WTC11 (cell line): Measurements from ENCODE around the gene NOL4L. TPM values are rescaled to one million over a fixed set of nuclear protein-coding genes. Genes with fewer than 3 reads are reported as not detected.

Experiments used
- ATAC-seq: fragments of 200-7000 bp; cut with Tn5 transposase; 2 replicates; pipeline ENCODE4 v1.10.0; 2021; ENCODE audit warnings: mild to moderate bottlenecking, moderate library complexity
- CTCF ChIA-PET: fragments of 300-600 bp; sonication (Branson Sonifier 250); formaldehyde crosslinking; loops from one replicate; lab custom pipeline; 2021; ENCODE audit warnings: antibody characterized with exemption; lab: Charles Lee
- POLR2A ChIA-PET: fragments of 350-600 bp; sonication (Branson Sonifier 250); formaldehyde crosslinking; loops from one replicate; lab custom pipeline; 2021; ENCODE audit warnings: antibody characterized with exemption; lab: Charles Lee
- DNase-seq: peaks from one replicate; pipeline ENCODE4 v3.0.0; 2021; ENCODE audit warnings: low spot score
- H3K27ac Mint-ChIP-seq: 2 replicates; pipeline ENCODE4 v1.8.0; 2021; ENCODE audit warnings: mixed read lengths
- H3K27me3 Mint-ChIP-seq: 2 replicates; pipeline ENCODE4 v1.8.0; 2021; ENCODE audit warnings: low read depth, mild to moderate bottlenecking, moderate library complexity, mixed read lengths
- H3K36me3 Mint-ChIP-seq: 2 replicates; pipeline ENCODE4 v1.8.0; 2021; ENCODE audit warnings: mixed read lengths
- H3K4me1 Mint-ChIP-seq: 2 replicates; pipeline ENCODE4 v1.8.0; 2022; ENCODE audit warnings: mixed read lengths
- H3K4me3 Mint-ChIP-seq: 2 replicates; pipeline ENCODE4 v1.8.0; 2021; ENCODE audit warnings: mild to moderate bottlenecking, moderate library complexity, mixed read lengths
- H3K9me3 Mint-ChIP-seq: 2 replicates; pipeline ENCODE4 v1.8.0; 2021; ENCODE audit warnings: mixed read lengths
- AFF4 ChIP-seq: sonication (generic); formaldehyde crosslinking; IDR thresholded peaks from 2 replicates; pipeline ENCODE4 v1.8.1; 2023; ENCODE audit warnings: mild to moderate bottlenecking, missing genetic modification reagents, borderline replicate concordance
- CBFB ChIP-seq: sonication (generic); formaldehyde crosslinking; IDR thresholded peaks from 2 replicates; pipeline ENCODE4 v1.8.1; 2022; ENCODE audit warnings: mild to moderate bottlenecking, low read depth, missing genetic modification reagents
- E2F4 ChIP-seq: sonication (generic); formaldehyde crosslinking; IDR thresholded peaks from 2 replicates; pipeline ENCODE4 v1.8.1; 2022; ENCODE audit warnings: low read depth, mild to moderate bottlenecking, moderate library complexity, missing genetic modification reagents, borderline replicate concordance
- ELF4 ChIP-seq: sonication (generic); formaldehyde crosslinking; IDR thresholded peaks from 2 replicates; pipeline ENCODE4 v1.8.1; 2022; ENCODE audit warnings: low read depth, mild to moderate bottlenecking, moderate library complexity, missing genetic modification reagents
- ETV6 ChIP-seq: sonication (generic); formaldehyde crosslinking; IDR thresholded peaks from 2 replicates; pipeline ENCODE4 v1.8.1; 2022; ENCODE audit warnings: mild to moderate bottlenecking, missing genetic modification reagents
- FOXK1 ChIP-seq: sonication (generic); formaldehyde crosslinking; IDR thresholded peaks from 2 replicates; pipeline ENCODE4 v1.8.0; 2022; ENCODE audit warnings: mild to moderate bottlenecking, moderate library complexity, missing genetic modification reagents
- GABPB1 ChIP-seq: sonication (generic); formaldehyde crosslinking; IDR thresholded peaks from 2 replicates; pipeline ENCODE4 v1.8.1; 2023; ENCODE audit warnings: mild to moderate bottlenecking, missing genetic modification reagents
- IRF2 ChIP-seq: sonication (generic); formaldehyde crosslinking; IDR thresholded peaks from 2 replicates; pipeline ENCODE4 v1.8.0; 2022; ENCODE audit warnings: low read depth, missing genetic modification reagents, borderline replicate concordance
- KAT7 ChIP-seq: sonication (generic); formaldehyde crosslinking; IDR thresholded peaks from 2 replicates; pipeline ENCODE4 v1.8.1; 2023; ENCODE audit warnings: missing genetic modification reagents, mild to moderate bottlenecking, borderline replicate concordance
- MXD4 ChIP-seq: fragments of 250-450 bp; sonication (Bioruptor Pico); IDR thresholded peaks from 2 replicates; pipeline ENCODE4 v1.8.0; 2021; ENCODE audit warnings: mild to moderate bottlenecking, moderate library complexity, borderline replicate concordance
- MYBL2 ChIP-seq: sonication (generic); formaldehyde crosslinking; IDR thresholded peaks from 2 replicates; pipeline ENCODE4 v1.8.1; 2023; ENCODE audit warnings: mild to moderate bottlenecking, moderate library complexity, missing genetic modification reagents
- NFE2L1 ChIP-seq: sonication (generic); formaldehyde crosslinking; IDR thresholded peaks from 2 replicates; pipeline ENCODE4 v1.8.1; 2023; ENCODE audit warnings: missing genetic modification reagents
- NR2C2 ChIP-seq: sonication (generic); formaldehyde crosslinking; IDR thresholded peaks from 2 replicates; pipeline ENCODE4 v1.8.0; 2022; ENCODE audit warnings: mild to moderate bottlenecking, missing genetic modification reagents
- PREB ChIP-seq: sonication (generic); formaldehyde crosslinking; IDR thresholded peaks from 2 replicates; pipeline ENCODE4 v1.8.1; 2022; ENCODE audit warnings: mild to moderate bottlenecking, missing genetic modification reagents, moderate library complexity, borderline replicate concordance
- SMAD4 ChIP-seq: sonication (generic); formaldehyde crosslinking; IDR thresholded peaks from 2 replicates; pipeline ENCODE4 v1.8.0; 2022; ENCODE audit warnings: mild to moderate bottlenecking, missing genetic modification reagents
- STAT6 ChIP-seq: sonication (generic); formaldehyde crosslinking; conservative IDR thresholded peaks from 2 replicates; pipeline ENCODE4 v1.8.1; 2023; ENCODE audit warnings: mild to moderate bottlenecking, low read depth, missing genetic modification reagents, moderate library complexity
- TCF7 ChIP-seq: sonication (generic); formaldehyde crosslinking; IDR thresholded peaks from 2 replicates; pipeline ENCODE4 v1.8.0; 2022; ENCODE audit warnings: mild to moderate bottlenecking, low read depth, missing genetic modification reagents, moderate library complexity
- TEAD1 ChIP-seq: sonication (generic); formaldehyde crosslinking; IDR thresholded peaks from 2 replicates; pipeline ENCODE4 v1.8.0; 2022; ENCODE audit warnings: mild to moderate bottlenecking, missing genetic modification reagents
- USF2 ChIP-seq: sonication (generic); formaldehyde crosslinking; IDR thresholded peaks from 2 replicates; pipeline ENCODE4 v1.8.1; 2023; ENCODE audit warnings: mild to moderate bottlenecking, missing genetic modification reagents, moderate library complexity
- ZNF121 ChIP-seq: sonication (generic); formaldehyde crosslinking; IDR thresholded peaks from 2 replicates; pipeline ENCODE4 v1.8.0; 2023; ENCODE audit warnings: missing genetic modification reagents
- ZNF281 ChIP-seq: sonication (generic); formaldehyde crosslinking; IDR thresholded peaks from 2 replicates; pipeline ENCODE4 v1.8.0; 2023; ENCODE audit warnings: mild to moderate bottlenecking, missing genetic modification reagents
- total RNA-seq: library from RNA; stranded (reverse); gene quantifications from 3 replicates; pipeline ENCODE4 v1.2.3, GENCODE V29; 2021

Gene NOL4L
- total RNA-seq, 1 experiment from 2014 or later = 29.0 TPM

GRCh38 chr20:32439132-32439829 is 145.9 kb downstream of the NOL4L start (continued):
- TF ChIP-seq STAT6 (no peak), USF2 (CRISPR knock-in tag) (no peak), TCF7 (no peak), SMAD4 (CRISPR knock-in tag) (no peak)
- TF ChIP-seq, all 79 proteins: peak for 0

- POLR2A ChIA-PET = no interaction called here
- Mint-ChIP-seq H3K27ac (no peak overlapping the region), H3K4me3 (no peak overlapping the region)
Observed at GRCh38 chr20:32438331-32438858, 146.7 kb downstream of the NOL4L start.

More at GRCh38 chr20:32438331-32438858, 146.7 kb downstream of the NOL4L start:
- CTCF ChIA-PET = no interaction called here
- H3K4me1 Mint-ChIP-seq = peaks cover 9% of the 10 kb centered on the region
- TF ChIP-seq NFE2L1 (CRISPR knock-in tag) = no peak
- TF ChIP-seq AFF4 (CRISPR knock-in tag) = no peak
- no peak for TF ChIP-seq GABPB1 (CRISPR knock-in tag)
- TF ChIP-seq KAT7 (CRISPR knock-in tag) = no peak
- no peak for TF ChIP-seq PREB
- TF ChIP-seq E2F4 = no peak
- TF ChIP-seq TCF7 = no peak
- no peak for TF ChIP-seq ETV6 (CRISPR knock-in tag)
- no peak for TF ChIP-seq MXD4 (CRISPR knock-in tag)
- TF ChIP-seq NR2C2 (CRISPR knock-in tag) = no peak
- TF ChIP-seq TEAD1 (CRISPR knock-in tag) = no peak
- no peak for TF ChIP-seq ZNF121 (CRISPR knock-in tag)
- TF ChIP-seq ZNF281 = no peak
- TF ChIP-seq CBFB (CRISPR knock-in tag) = no peak
- no peak for TF ChIP-seq FOXK1
- no peak for TF ChIP-seq ELF4 (CRISPR knock-in tag)
- TF ChIP-seq MYBL2 = no peak
- no peak for TF ChIP-seq IRF2 (CRISPR knock-in tag)
- TF ChIP-seq, all 79 proteins: peak for 0
- H3K9me3 Mint-ChIP-seq = no peaks in the 10 kb centered on the region
- DNase-seq (no peak), ATAC-seq (no peak)
- H3K27me3 Mint-ChIP-seq = no peaks in the 10 kb centered on the region
- H3K36me3 Mint-ChIP-seq = peaks cover 13% of the 10 kb centered on the region; the same call in 1 of the 2 replicates
